MCF 10A (cell line): ENCODE results near the gene CYFIP1. TPM values are rescaled to one million over a fixed set of nuclear protein-coding genes. Genes with fewer than 3 reads are reported as not detected.

Experiments used
- BruUV-seq: library from RNA; stranded (reverse); fragments of 400-500 nt; replicated peaks from 2 replicates; lab custom pipeline; 2021; lab: Mats Ljungman, UMichigan
- CTCF ChIA-PET: fragments of 300-600 bp; sonication (Branson Sonifier 250); formaldehyde crosslinking; extraction: SDS; loops from one replicate; lab custom pipeline; 2021; ENCODE audit warnings: antibody characterized with exemption, inconsistent platforms; lab: Yijun Ruan, JAX
- POLR2A ChIA-PET: fragments of 300-600, 350-650 bp; sonication (Branson Sonifier 250); formaldehyde crosslinking; extraction: SDS; loops from one replicate; lab custom pipeline; 2020; ENCODE audit warnings: antibody characterized with exemption, inconsistent platforms; lab: Yijun Ruan, JAX
- DNase-seq: peaks from one replicate; pipeline ENCODE4 v3.0.0-alpha.2; 2018; ENCODE audit not compliant: unreplicated experiment
- H3K27ac Mint-ChIP-seq: one replicate; pipeline ENCODE4 v1.8.0; 2022; ENCODE audit warnings: mild to moderate bottlenecking, low read depth, mixed read lengths; ENCODE audit not compliant: unreplicated experiment
- H3K27me3 Mint-ChIP-seq: one replicate; pipeline ENCODE4 v1.8.0; 2022; ENCODE audit warnings: mixed read lengths; ENCODE audit not compliant: insufficient read depth, unreplicated experiment
- H3K36me3 Mint-ChIP-seq: one replicate; pipeline ENCODE4 v1.8.0; 2022; ENCODE audit warnings: mild to moderate bottlenecking, moderate library complexity, mixed read lengths; ENCODE audit not compliant: insufficient read depth, unreplicated experiment
- H3K4me1 Mint-ChIP-seq: one replicate; pipeline ENCODE4 v1.8.0; 2022; ENCODE audit warnings: mixed read lengths; ENCODE audit not compliant: insufficient read depth, unreplicated experiment
- H3K4me3 Mint-ChIP-seq: one replicate; pipeline ENCODE4 v1.8.0; 2022; ENCODE audit warnings: mild to moderate bottlenecking, moderate library complexity, mixed read lengths; ENCODE audit not compliant: unreplicated experiment
- H3K9me3 Mint-ChIP-seq: one replicate; pipeline ENCODE4 v1.8.0; 2022; ENCODE audit warnings: mixed read lengths; ENCODE audit not compliant: unreplicated experiment
- CTCF ChIP-seq: fragments of 200-600 bp; IDR thresholded peaks from one replicate; pipeline ENCODE4 v1.8.0; 2022; ENCODE audit warnings: antibody characterized with exemption, mild to moderate bottlenecking; ENCODE audit not compliant: unreplicated experiment
- intact Hi-C: fragments of 100-400 bp; cut with micrococcal nuclease; formaldehyde crosslinking; loops from 2 replicates; pipeline ENCODE4 v1.14.1; 2022
- total RNA-seq: library from RNA; stranded (reverse); gene quantifications from 2 replicates; pipeline ENCODE4 v1.2.3, GENCODE V29; 2022

CYFIP1 gene
- total RNA-seq, 1 experiment from 2014 or later: 99.1 TPM

- Mint-ChIP-seq H3K4me1 (no peaks in the 10 kb centered on the region), H3K27ac (no peak overlapping the region), H3K4me3 (no peak overlapping the region), H3K9me3 (no peaks in the 10 kb centered on the region), H3K36me3 (peaks cover 70% of the 10 kb centered on the region), H3K27me3 (no peaks in the 10 kb centered on the region)
- POLR2A ChIA-PET: no interaction called here
- intact Hi-C loops: no loop called here
- no peak for DNase-seq
- CTCF ChIA-PET: interaction anchor here (0.9 kb wide), 1 partner anchor 9 kb away, joined by 5 read pairs; no protein-coding TSS in a partner anchor
- BruUV-seq: no TSS peak
- no peak for TF ChIP-seq CTCF
Measured at GRCh38 chr15:23002920-23003319, 22.8 kb upstream of the CYFIP1 start.

GRCh38 chr15:22995795-22996194, 15.6 kb upstream of the CYFIP1 start:
- no peak overlapping the region for H3K27ac Mint-ChIP-seq
- no peak for DNase-seq
- H3K9me3 Mint-ChIP-seq: no peaks in the 10 kb centered on the region
- TF ChIP-seq CTCF: no peak
- BruUV-seq: no TSS peak
- intact Hi-C loops: no loop called here
- H3K27me3 Mint-ChIP-seq: no peaks in the 10 kb centered on the region
- POLR2A ChIA-PET: no interaction called here
- CTCF ChIA-PET: interaction anchor here (0.5 kb wide), 1 partner anchor 43 kb away, joined by 3 read pairs; no protein-coding TSS in a partner anchor
- no peak overlapping the region for H3K4me3 Mint-ChIP-seq
- H3K4me1 Mint-ChIP-seq: peaks cover 6% of the 10 kb centered on the region
- H3K36me3 Mint-ChIP-seq: peaks cover 50% of the 10 kb centered on the region

- no TSS peak for BruUV-seq
- CTCF ChIA-PET: no interaction called here
- peaks cover 29% of the 10 kb centered on the region for H3K36me3 Mint-ChIP-seq
- POLR2A ChIA-PET: no interaction called here
- DNase-seq: no peak
- H3K27ac Mint-ChIP-seq: no peak overlapping the region
- intact Hi-C loops: no loop called here
- no peak for TF ChIP-seq CTCF
- no peaks in the 10 kb centered on the region for H3K9me3 Mint-ChIP-seq
- no peaks in the 10 kb centered on the region for H3K27me3 Mint-ChIP-seq
- peaks cover 6% of the 10 kb centered on the region for H3K4me1 Mint-ChIP-seq
- no peak overlapping the region for H3K4me3 Mint-ChIP-seq
Measured at GRCh38 chr15:22992024-22992326, 11.8 kb upstream of the CYFIP1 start.

GRCh38 chr15:22989576-22990477, 9.7 kb upstream of the CYFIP1 start:
- H3K4me1 Mint-ChIP-seq: peaks cover 6% of the 10 kb centered on the region
- no peaks in the 10 kb centered on the region for H3K9me3 Mint-ChIP-seq
- ChIA-PET CTCF (interaction anchor here (0.7 kb wide), 1 partner anchor 479 kb away, joined by 5 read pairs; no protein-coding TSS in a partner anchor), POLR2A (interaction anchor here (1.1 kb wide), 1 partner anchor 9 kb away, joined by 6 read pairs; the partner anchor contains the start of gene CYFIP1)
- intact Hi-C loops: no loop called here
- H3K27ac Mint-ChIP-seq: no peak overlapping the region
- BruUV-seq: no TSS peak
- TF ChIP-seq CTCF: no peak
- peak; percentile 14 for DNase-seq
- no peaks in the 10 kb centered on the region for H3K27me3 Mint-ChIP-seq
- H3K4me3 Mint-ChIP-seq: no peak overlapping the region
- peaks cover 16% of the 10 kb centered on the region for H3K36me3 Mint-ChIP-seq
